ENCODE results near the gene LORICRIN.
"Not testable (repeated sequence)": the region's sequence is repeated elsewhere in the genome, so short reads cannot be mapped to it uniquely, and the experiment has no call there.

Gene LORICRIN

DNA sequence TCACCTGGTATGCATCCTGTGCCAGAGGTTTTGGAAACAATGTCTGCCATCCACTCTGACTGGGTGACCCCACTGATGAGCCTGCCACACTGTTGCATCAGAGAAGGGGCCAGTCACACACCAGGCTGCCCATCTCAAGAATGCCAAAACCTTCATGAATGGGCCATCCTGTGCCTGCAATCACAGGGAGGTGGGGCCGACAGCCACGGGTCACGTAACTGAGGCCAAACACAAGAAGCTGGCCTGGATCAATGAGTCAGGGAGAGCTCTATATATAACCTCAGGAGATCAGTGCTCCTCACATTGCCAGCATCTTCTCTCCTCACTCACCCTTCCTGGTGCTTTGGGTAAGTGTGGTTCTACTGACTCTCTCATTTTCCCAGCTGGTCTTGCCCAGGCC lies at the start of gene LORICRIN:
TSS of gene LORICRIN (plus strand) at position 301 of the 400 bp plus-strand sequence. CDS start 1,263 bp downstream, outside the sequence.
- H3K36me3 ChIP-seq (ENCODE audit: insufficient read depth, low read length) = no peaks in the 10 kb centered on the region
- H3K4me3 ChIP-seq (ENCODE audit: low read length) = no peak within 1 kb of the TSS
- H2AFZ ChIP-seq (ENCODE audit: low read depth, low read length) = no peak within 1 kb of the TSS
- peaks cover 40% of the 10 kb centered on the region for H3K27me3 ChIP-seq (ENCODE audit: insufficient read depth, low read length)
- no peaks in the 10 kb centered on the region for H3K9me3 ChIP-seq (ENCODE audit: low read length)
- no peaks in the 10 kb centered on the region for H3K4me1 ChIP-seq (ENCODE audit: insufficient read depth, low read length)

DNA sequence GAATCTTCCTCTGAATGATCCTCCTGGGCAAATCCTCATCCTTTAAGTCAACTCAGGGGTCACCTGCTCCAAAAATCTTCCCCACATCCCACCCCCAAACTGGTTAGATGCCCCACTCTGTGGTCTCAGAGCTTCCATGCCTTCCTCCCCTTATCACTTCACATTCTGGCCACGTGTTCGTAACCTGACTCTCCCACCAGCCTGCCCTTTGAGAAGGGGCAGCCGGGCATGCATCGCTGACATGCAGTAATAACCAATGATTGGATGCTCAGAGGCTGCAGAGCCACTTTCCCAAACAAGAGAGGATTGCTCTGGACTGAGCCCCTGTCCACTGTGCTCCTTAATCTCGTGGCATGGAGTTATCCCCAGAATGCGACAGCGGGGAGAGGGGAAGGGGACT lies 49.3 kb upstream of the LORICRIN start:
- no peaks in the 10 kb centered on the region for H3K9me3 ChIP-seq (ENCODE audit: low read length)
- H3K4me3 ChIP-seq (ENCODE audit: low read length) = no peak overlapping the region
- H3K27me3 ChIP-seq (ENCODE audit: insufficient read depth, low read length) = no peaks in the 10 kb centered on the region
- no peak overlapping the region for H2AFZ ChIP-seq (ENCODE audit: low read depth, low read length)
- no peaks in the 10 kb centered on the region for H3K36me3 ChIP-seq (ENCODE audit: insufficient read depth, low read length)
- no peaks in the 10 kb centered on the region for H3K4me1 ChIP-seq (ENCODE audit: insufficient read depth, low read length)

DNA sequence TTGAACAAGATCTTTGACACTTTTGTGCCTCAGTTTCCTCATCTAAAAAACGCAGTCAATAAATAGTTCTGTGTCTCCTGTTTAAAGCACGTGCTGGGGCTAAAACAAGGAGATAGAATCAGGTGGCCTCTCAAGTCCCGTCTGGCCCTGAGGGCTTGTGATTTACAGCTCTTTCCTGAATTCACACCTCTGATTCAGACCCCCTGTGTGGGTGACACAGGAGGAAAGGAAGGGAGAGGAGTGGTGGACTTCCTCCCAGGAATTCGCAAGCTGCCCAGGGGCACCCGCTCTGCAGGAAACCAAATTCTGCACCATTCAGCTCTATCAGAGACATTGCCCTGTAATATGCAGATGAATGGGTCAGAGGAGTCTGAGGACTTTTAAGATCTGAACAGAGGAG lies 47.3 kb upstream of the LORICRIN start:
- Histone ChIP-seq H3K27me3 (ENCODE audit: insufficient read depth, low read length) (no peaks in the 10 kb centered on the region), H2AFZ (ENCODE audit: low read depth, low read length) (no peak overlapping the region), H3K4me3 (ENCODE audit: low read length) (no peak overlapping the region), H3K4me1 (ENCODE audit: insufficient read depth, low read length) (no peaks in the 10 kb centered on the region), H3K36me3 (ENCODE audit: insufficient read depth, low read length) (no peaks in the 10 kb centered on the region), H3K9me3 (ENCODE audit: low read length) (no peaks in the 10 kb centered on the region)

- no peak overlapping the region for H2AFZ ChIP-seq (ENCODE audit: low read depth, low read length)
- H3K4me1 ChIP-seq (ENCODE audit: insufficient read depth, low read length) = no peaks in the 10 kb centered on the region
- H3K36me3 ChIP-seq (ENCODE audit: insufficient read depth, low read length) = no peaks in the 10 kb centered on the region
- no peaks in the 10 kb centered on the region for H3K27me3 ChIP-seq (ENCODE audit: insufficient read depth, low read length)
- no peak overlapping the region for H3K4me3 ChIP-seq (ENCODE audit: low read length)
- H3K9me3 ChIP-seq (ENCODE audit: low read length) = no peaks in the 10 kb centered on the region
These were observed 46.0 kb upstream of the LORICRIN start for GRCh38 chr1:153213519-153213918.

DNA sequence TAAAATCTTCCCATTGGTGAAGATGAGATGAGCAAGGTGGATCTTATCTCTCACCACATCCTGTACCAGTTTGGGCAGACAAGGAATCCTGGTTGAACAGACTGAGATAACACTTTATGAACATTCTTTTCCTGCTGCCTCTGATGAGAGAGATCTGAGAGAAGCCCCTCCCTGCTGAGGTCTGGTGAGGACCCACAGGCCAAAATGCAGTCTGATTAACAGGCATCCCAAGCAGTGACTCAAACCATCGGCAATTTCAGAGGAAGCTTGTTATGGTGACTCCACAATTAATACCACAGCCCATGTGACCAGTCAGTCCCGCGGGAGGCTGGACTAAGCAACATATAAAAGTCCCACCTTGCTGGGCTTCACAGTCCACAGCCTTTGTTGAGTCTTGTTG lies 42.3 kb upstream of the LORICRIN start, which contains the start of gene PRR9:
TSS of gene PRR9 (plus strand) at position 373 of the 400 bp plus-strand sequence. CDS start 561 bp downstream, outside the sequence.
- no peaks in the 10 kb centered on the region for H3K36me3 ChIP-seq (ENCODE audit: insufficient read depth, low read length)
- H3K9me3 ChIP-seq (ENCODE audit: low read length) = no peaks in the 10 kb centered on the region
- H2AFZ ChIP-seq (ENCODE audit: low read depth, low read length) = no peak within 1 kb of the TSS
- H3K4me1 ChIP-seq (ENCODE audit: insufficient read depth, low read length) = no peaks in the 10 kb centered on the region
- H3K27me3 ChIP-seq (ENCODE audit: insufficient read depth, low read length) = peaks cover 8% of the 10 kb centered on the region
- H3K4me3 ChIP-seq (ENCODE audit: low read length) = no peak within 1 kb of the TSS

DNA sequence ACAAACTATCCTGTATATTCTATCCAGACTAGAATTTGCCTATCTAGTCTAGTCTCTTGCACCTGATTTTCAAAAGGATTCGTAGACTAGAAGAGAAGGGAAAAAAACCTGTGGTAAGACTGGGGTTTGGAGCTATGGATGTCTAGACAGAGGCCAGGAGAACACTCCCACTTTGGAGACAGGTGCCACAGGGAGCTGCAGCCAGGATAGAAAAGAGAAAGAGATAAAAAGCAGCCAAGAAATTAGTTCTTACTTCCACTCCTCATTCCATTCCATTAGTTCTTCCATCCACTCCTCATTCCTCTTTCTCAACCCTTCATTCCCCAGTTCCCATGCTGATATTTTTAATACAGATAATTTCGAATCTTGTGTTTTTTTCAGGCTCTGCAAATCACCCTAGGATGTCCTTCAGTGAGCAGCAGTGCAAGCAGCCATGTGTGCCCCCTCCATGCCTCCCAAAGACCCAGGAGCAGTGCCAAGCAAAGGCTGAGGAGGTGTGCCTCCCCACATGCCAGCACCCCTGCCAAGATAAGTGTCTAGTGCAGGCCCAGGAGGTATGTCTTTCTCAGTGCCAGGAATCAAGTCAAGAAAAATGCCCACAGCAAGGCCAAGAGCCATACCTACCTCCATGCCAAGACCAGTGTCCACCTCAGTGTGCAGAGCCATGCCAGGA lies 41.6 kb upstream of the LORICRIN start:
- Histone ChIP-seq H3K9me3 (ENCODE audit: low read length) (no peaks in the 10 kb centered on the region), H3K27me3 (ENCODE audit: insufficient read depth, low read length) (peaks cover 8% of the 10 kb centered on the region), H3K4me1 (ENCODE audit: insufficient read depth, low read length) (no peaks in the 10 kb centered on the region), H2AFZ (ENCODE audit: low read depth, low read length) (no peak overlapping the region), H3K36me3 (ENCODE audit: insufficient read depth, low read length) (no peaks in the 10 kb centered on the region), H3K4me3 (ENCODE audit: low read length) (no peak overlapping the region)

GRCh38 chr1:153220606-153221303 lies 38.7 kb upstream of the LORICRIN start:
- Histone ChIP-seq H3K9me3 (ENCODE audit: low read length) (no peaks in the 10 kb centered on the region), H3K36me3 (ENCODE audit: insufficient read depth, low read length) (no peaks in the 10 kb centered on the region), H3K4me3 (ENCODE audit: low read length) (no peak overlapping the region), H3K27me3 (ENCODE audit: insufficient read depth, low read length) (peaks cover 8% of the 10 kb centered on the region), H3K4me1 (ENCODE audit: insufficient read depth, low read length) (no peaks in the 10 kb centered on the region), H2AFZ (ENCODE audit: low read depth, low read length) (no peak overlapping the region)

DNA sequence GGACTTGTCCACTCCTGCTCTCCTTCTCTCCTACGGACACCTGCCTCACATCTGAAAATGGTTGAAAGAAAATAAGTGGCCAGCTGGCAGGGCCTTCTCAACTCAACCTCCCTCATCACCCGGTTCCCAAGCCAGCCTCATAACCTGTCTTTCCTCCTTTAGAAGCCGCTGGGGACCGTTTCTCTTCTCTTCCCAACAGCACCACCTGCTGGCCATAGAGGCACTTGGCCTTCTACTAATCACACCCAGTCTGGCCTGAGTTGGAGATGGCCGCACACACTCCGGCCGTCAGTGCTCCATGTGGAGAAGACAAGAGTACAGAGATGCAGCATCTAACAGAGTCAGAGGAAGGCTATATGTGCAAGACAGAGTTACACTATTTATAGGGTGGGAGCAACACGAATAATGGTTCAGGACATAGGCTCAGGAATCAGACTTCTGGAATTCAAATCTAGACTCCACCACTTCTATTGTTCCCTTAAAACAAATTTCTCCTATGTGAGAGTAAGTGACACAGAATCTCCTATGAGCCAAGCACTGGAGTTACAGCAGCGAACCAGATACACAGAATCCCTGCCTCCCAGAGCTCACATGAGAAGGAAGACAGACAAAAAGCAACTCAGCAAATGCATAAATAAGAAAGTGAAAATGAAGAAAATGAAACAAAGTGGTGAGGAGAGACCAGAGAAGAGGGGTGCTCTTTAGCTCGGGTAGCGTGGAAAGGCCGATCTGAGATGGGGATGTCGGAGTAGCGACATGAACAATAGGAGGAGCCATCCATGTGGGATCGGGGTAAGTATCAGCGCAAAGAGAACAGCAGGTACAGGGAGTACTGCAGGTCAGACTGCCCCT lies 36.2 kb upstream of the LORICRIN start:
- H3K36me3 ChIP-seq (ENCODE audit: insufficient read depth, low read length); H3K4me3 ChIP-seq (ENCODE audit: low read length); H3K4me1 ChIP-seq (ENCODE audit: insufficient read depth, low read length); H3K9me3 ChIP-seq (ENCODE audit: low read length); H2AFZ ChIP-seq (ENCODE audit: low read depth, low read length); H3K27me3 ChIP-seq (ENCODE audit: insufficient read depth, low read length): not testable (repeated sequence)

DNA sequence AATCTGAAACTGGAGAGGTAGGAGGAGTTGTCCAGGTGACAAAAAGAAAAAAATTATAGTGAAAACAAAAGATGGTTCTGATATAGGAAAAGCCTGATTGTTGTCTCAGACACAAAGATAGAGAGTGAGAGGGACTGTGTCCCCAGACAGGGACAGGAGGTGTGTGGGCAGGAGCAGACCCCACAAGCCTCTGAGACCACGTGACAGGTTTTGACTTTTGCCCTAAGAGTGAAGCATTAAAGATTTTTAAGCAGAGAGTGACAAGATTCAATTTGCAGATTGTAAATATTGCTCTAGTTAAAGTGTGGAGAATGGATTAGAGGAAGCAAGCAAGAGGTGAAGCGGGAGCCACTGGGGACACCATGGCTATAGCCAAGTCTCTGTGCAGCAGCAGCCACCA lies 31.7 kb upstream of the LORICRIN start:
- no peaks in the 10 kb centered on the region for H3K36me3 ChIP-seq (ENCODE audit: insufficient read depth, low read length)
- H2AFZ ChIP-seq (ENCODE audit: low read depth, low read length) = no peak overlapping the region
- H3K9me3 ChIP-seq (ENCODE audit: low read length) = no peaks in the 10 kb centered on the region
- H3K4me3 ChIP-seq (ENCODE audit: low read length) = no peak overlapping the region
- no peaks in the 10 kb centered on the region for H3K27me3 ChIP-seq (ENCODE audit: insufficient read depth, low read length)
- H3K4me1 ChIP-seq (ENCODE audit: insufficient read depth, low read length) = no peaks in the 10 kb centered on the region

DNA sequence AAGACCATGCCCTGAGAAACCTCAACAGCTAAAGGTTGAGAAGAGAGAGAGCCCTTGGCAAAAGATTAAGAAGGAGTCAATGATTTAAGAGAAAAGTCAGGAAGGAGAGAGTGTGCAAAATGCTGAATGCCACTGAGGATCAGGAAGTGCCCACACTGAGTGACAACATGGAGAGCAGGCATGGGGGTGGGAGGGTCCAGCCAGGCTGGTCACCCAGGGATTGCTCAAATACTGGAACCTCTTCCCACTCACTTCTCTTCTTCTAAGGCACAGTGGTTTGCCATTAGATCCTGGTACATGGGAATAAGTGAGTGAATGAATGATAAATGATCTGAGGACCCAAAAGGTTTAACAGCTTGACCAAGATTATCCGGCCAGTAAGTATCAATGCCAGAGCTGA lies 31.0 kb upstream of the LORICRIN start:
- Histone ChIP-seq H3K4me1 (ENCODE audit: insufficient read depth, low read length) (no peaks in the 10 kb centered on the region), H3K4me3 (ENCODE audit: low read length) (no peak overlapping the region), H3K9me3 (ENCODE audit: low read length) (no peaks in the 10 kb centered on the region), H2AFZ (ENCODE audit: low read depth, low read length) (no peak overlapping the region), H3K27me3 (ENCODE audit: insufficient read depth, low read length) (no peaks in the 10 kb centered on the region), H3K36me3 (ENCODE audit: insufficient read depth, low read length) (no peaks in the 10 kb centered on the region)

DNA sequence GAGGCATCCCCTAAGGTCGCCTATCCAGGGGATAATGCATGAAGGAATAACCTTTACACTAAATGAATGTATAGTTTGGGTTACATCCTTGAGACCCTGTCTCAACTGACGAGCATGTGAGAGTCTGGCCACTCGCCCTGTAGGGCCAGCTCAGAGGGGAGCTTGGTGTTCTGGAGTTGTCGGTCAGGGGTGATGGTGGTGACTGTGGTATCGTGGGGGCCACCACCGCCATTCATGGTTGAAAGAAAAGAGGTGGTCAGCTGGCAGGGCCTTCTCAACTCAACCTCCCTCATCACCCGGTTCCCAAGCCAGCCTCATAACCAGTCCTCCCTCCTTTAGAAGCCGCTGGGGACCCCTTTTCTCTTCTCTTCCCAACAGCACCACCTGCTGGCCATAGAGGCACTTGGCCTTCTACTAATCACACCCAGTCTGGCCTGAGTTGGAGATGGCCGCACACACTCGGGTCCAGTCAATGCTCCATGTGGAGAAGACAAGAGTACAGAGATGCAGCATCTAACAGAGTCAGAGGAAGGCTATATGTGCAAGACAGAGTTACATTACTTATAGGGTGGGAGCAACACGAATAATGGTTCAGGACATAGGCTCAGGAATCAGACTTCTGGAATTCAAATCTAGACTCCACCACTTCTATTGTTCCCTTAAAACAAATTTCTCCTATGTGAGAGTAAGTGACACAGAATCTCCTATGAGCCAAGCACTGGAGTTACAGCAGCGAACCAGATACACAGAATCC lies 30.2 kb upstream of the LORICRIN start:
- not testable (repeated sequence) for H3K36me3 ChIP-seq (ENCODE audit: insufficient read depth, low read length)

DNA sequence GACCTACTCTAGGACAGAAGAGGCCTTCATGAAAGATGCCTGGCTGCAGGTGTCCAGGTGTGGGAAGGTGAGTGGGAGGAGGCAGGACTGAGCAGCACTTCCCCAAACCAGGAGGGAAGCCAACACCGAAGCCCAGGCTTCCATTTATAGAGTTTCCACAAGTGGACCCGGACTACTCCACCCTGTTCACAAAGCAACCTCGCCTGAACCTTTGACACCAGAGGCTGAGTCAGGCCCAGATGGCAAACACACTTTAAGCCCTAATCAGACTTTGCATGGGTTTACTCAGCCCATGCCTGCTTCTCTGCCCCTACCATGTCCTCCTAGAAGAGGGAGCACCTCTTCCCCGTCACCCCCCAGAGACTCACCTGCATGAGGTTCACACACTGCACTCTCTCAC lies 28.1 kb upstream of the LORICRIN start:
- no peaks in the 10 kb centered on the region for H3K27me3 ChIP-seq (ENCODE audit: insufficient read depth, low read length)
- no peaks in the 10 kb centered on the region for H3K36me3 ChIP-seq (ENCODE audit: insufficient read depth, low read length)
- no peak overlapping the region for H3K4me3 ChIP-seq (ENCODE audit: low read length)
- no peak overlapping the region for H2AFZ ChIP-seq (ENCODE audit: low read depth, low read length)
- no peaks in the 10 kb centered on the region for H3K4me1 ChIP-seq (ENCODE audit: insufficient read depth, low read length)
- no peaks in the 10 kb centered on the region for H3K9me3 ChIP-seq (ENCODE audit: low read length)

More for the DNA sequence above, 30.2 kb upstream of the LORICRIN start:
- H3K9me3 ChIP-seq (ENCODE audit: low read length); H2AFZ ChIP-seq (ENCODE audit: low read depth, low read length); H3K4me3 ChIP-seq (ENCODE audit: low read length); H3K27me3 ChIP-seq (ENCODE audit: insufficient read depth, low read length); H3K4me1 ChIP-seq (ENCODE audit: insufficient read depth, low read length): not testable (repeated sequence)
